CD4-positive, alpha-beta T cell treated with Interferon alpha-2 for 1 hour (primary cell): ENCODE measurements around the gene CDC42BPA.
A peak's percentile ranks its signal among the peaks of the same experiment; 100 is the strongest.
"Not testable (repeated sequence)": the region's sequence is repeated elsewhere in the genome, so short reads cannot be mapped to it uniquely, and the experiment has no call there.

ENCODE experiments used
- DNase-seq, 2 donors: peaks; one replicate each; pipeline ENCODE4 v3.0.0-alpha.2; 2020 to 2022

CDC42BPA gene

GRCh38 chr1:227318016-227318852 is at the start of gene CDC42BPA:
Gene CDC42BPA, minus strand, starts transcription at chr1:227318492. Its CDS starts 1,310 bp downstream, at chr1:227317182.
- peak; percentile 8 to 16 for DNase-seq

- no peak for DNase-seq
Measured at GRCh38 chr1:227368009-227368408, 49.7 kb upstream of the CDC42BPA start.

DNA sequence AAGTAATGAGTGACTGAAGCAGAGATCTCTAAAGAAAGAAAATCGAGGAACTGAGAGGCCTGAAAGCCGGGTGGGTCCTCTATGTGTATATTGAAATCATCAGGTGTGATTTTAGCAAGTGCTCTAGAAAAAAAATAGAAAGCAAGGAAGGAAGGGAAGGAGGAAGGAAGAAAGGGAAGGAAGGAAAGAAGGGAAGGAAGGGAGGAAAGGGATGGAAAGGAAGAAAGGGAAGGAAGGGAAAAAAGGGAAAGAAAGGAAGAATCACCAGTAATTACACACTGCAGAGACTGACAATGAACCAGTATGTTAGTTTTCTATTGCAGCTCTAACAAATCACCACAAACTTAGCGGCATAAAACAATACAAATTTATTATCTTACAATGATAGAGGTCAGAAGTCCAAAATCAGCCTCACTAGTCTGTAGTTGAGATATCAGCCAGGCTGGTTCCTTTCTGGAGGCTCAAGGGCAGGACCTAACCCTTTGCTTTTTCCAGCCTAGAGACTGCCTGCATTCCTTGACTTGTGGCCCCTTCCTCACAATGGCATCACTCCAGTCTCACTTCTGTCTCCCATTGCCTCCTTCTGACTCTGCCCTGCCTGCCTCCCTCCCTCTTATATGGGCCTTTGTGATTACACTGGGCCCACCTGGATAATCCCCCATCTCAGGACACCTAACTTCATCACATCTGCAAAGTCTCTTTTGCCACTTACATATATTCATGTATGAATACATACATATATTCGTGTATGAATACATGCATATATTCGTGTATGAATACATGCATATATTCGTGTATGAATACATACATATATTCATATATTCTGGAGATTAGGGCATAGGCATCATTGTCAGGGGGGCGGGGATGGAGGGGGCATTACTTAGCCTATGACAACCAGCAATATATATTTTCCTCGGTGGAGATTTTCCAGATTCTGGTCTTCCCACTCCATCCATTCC is 47.5 kb upstream of the CDC42BPA start:
- DNase-seq, result no peak

DNA sequence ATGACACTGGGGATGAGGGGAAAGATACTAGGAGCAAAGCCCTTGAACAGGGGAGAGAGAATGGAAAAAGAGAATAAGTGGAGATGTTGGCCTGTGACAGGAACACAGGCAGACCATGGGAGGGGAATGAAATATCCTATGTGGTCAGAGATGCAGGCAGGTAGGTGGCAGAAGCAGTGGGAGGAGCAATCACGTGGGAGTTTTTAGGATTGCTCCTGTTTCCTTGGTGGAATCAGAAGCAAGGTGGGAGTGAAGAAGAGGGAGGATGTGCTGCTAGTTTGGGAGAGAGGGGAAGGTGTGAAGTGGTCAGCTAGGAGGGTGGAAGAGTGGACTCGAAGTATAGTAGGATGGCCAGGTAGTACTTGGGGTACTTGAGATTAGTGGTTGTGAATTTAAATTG is 46.4 kb upstream of the CDC42BPA start:
- no peak for DNase-seq

DNA sequence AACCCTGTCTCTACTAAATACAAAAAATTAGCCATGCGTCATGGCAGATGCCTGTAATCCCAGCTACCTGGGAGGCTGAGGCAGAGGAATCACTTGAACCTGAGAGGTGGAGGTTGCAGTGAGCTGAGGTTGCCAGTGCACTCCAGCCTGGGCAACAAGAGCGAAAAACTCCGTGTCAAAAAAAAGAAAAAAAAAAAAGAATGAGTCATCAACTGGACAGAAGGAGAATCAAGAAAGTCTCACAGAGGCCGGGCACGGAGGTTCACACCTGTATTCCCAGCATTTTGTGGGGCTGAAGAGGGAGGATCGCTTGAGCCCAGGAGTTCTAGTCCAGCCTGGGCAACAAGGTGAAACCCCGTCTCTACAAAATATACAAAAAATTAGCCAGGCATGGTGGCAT is 45.5 kb upstream of the CDC42BPA start:
- no peak for DNase-seq

- DNase-seq, result no peak
Measured at GRCh38 chr1:227362039-227362438, 43.7 kb upstream of the CDC42BPA start.

GRCh38 chr1:227357927-227358302 is 39.6 kb upstream of the CDC42BPA start:
- DNase-seq, result no peak

- DNase-seq, result no peak
Measured at GRCh38 chr1:227357171-227357926, 39.1 kb upstream of the CDC42BPA start.

DNA sequence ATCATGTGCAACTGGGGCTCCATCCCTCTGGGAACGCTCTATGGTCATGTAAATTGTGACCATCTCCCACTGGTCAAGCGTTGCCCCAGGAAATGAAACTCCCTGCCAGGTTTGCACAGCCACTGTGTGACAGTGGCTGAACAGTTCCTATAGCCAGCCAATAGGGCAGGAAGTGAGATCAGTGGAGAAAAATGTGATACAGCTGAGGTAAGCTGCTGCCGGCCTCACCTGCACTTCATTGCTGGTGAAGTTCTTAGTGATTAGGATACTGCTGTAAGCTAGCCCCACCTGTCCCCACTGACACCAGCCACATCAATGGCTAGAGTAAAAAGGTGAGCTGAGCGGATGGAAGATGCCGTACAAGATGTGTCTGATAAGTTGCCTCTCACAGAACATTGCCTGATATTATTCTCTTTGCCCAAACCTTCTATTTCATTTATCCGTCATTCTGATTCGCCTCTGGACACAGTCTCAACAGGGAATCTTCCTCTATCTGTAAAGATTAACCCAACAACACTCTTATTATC is 38.4 kb upstream of the CDC42BPA start:
- DNase-seq, result no peak

DNA sequence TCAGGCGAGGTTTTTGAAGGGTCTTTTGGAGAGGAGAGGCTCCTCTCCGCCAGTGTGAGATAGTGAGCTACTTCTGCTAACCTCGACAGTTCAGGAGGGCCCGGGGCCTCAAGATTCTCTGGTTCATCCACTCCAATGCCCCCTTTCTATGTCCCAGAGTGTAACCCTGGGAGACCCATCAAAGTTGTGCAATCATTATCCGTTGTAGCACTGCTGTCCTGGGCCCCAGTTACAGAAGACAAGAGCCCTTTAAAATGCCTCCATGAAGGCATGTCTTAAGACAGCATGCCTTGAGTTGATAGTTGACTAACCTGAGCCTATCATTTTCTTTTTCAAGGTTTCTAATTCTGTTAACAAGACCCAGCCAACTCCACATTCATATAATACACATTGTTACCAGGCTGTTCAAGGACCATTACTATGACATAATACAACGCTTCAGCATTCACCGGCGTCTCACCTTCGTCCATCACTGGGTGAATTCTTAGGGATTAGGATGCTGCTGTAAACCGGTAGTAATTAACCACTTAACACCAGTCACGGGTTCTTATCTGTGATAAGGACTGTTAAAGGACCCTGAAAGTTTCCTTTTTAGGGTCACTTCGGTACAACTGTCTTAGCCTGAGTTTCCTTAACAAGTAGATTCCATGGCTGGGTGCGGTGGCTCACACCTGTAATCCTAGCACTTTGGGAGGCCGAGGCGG is 37.4 kb upstream of the CDC42BPA start:
- no peak for DNase-seq

GRCh38 chr1:227353186-227353585 is 34.9 kb upstream of the CDC42BPA start:
- no peak for DNase-seq

DNA sequence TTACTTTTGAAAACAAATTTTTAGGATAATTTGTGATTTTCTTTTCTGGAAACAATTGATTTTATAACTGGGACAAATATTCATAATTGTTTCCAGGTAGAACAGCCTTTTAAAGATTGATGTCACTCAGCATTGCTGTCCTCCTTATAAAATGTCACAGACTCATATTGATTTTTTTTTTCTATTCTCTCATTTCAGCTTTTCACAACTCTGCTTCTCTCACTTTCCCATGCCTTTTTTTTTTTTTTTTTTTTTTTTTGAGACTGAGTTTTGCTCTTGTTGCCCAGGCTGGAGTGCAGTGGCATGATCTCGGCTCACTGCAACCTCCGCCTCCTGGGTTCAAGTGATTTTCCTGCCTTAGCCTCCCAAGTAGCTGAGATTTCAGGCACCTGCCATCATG is 33.9 kb upstream of the CDC42BPA start:
- not testable (repeated sequence) for DNase-seq

DNA sequence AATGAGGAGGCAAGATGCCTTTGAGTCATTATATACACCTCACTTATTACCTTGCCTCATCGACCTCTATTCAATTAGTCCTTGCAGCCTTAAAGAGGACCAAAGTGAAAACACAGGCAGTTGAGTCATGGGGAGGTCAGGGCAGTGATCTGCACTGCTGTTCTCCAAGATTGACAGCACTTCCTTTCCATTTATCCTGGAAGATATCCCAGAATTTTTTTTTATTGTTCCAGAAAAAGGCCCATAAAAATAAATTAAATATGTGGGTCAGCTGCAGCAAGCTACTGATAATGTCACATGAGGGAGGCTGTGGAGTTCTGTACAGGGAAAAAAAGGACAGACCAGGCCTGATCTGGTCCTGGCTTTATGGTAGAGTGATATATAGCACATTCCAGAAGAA is 33.2 kb upstream of the CDC42BPA start:
- DNase-seq, result no peak

DNA sequence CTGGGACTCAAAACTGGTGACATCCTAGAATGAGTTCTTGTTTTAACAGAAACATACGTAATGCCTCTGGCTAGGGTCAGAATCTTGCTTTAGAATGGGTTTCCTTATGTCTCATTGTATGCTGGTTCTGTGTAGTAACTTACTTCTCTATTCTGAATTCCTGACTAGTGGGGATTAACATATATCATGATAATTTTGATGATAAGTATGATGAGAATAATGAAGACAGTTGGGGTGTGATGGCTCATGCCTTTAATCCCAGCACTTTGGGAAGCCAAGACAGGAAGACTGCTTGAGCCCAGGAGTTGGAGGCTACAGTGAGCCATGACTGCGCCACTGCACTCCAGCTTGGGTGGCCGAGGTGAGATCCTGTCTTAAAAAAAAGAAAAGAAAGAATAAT is 31.7 kb upstream of the CDC42BPA start:
- DNase-seq, result no peak

GRCh38 chr1:227343727-227344551 is 25.6 kb upstream of the CDC42BPA start:
- no peak for DNase-seq

- no peak for DNase-seq
Measured at GRCh38 chr1:227343206-227343605, 24.9 kb upstream of the CDC42BPA start.

GRCh38 chr1:227342075-227342829 is 24.0 kb upstream of the CDC42BPA start:
- DNase-seq, result no peak

- not testable (repeated sequence) for DNase-seq
Measured at GRCh38 chr1:227336136-227336535, 17.8 kb upstream of the CDC42BPA start.

DNA sequence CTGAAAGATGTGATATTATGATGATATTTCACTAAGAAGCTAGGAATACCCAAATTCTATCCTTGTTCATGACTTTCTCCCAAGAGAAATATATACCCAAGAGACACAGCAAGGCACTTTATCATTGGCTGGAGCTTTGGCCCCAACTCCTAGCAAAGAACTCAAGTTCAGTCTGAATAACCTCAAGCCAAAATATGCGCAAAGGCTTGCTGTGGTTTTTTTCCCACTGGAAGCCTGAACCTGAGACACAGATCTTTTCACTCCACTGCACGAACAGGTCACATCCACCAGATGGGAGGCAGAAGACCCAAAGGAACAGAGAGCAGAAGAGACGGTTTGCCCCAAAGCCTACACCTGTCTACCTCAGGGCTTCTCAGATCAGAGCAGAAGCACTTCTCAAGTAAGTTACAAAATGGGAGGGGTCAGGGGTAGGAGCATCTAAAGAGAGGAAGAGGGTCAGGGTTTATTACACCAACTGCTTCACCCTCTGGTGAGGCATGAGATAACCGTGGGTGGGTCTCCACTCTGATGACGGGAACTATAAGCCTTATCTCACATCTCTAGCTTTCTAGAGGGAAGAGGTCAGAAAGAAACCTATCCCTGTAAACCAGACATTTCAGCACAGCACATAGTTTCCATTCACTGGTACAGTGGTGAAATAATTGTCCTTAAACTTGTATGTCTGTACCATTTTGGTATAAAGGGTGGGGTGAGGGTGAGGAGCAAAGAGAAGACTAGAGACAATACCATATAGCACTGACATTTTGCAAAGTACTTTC is 17.1 kb upstream of the CDC42BPA start:
- no peak for DNase-seq

GRCh38 chr1:227333423-227333822 is 15.1 kb upstream of the CDC42BPA start:
- no peak for DNase-seq
